ENCODE measurements around the gene RAPGEF2.
"Not testable (repeated sequence)": the region's sequence is repeated elsewhere in the genome, so short reads cannot be mapped to it uniquely, and the experiment has no call there.

RAPGEF2 gene

GRCh38 chr4:159163521-159163920, 60.6 kb downstream of the RAPGEF2 start:
- DNase-seq, result no peak

GRCh38 chr4:159169404-159170302, 66.8 kb downstream of the RAPGEF2 start:
- no peak for DNase-seq

- DNase-seq, result no peak
These were observed 68.4 kb downstream of the RAPGEF2 start for GRCh38 chr4:159171287-159171686.

GRCh38 chr4:159173886-159174285, 71.0 kb downstream of the RAPGEF2 start:
- DNase-seq, result no peak

- no peak for DNase-seq
These were observed 71.8 kb downstream of the RAPGEF2 start for GRCh38 chr4:159174645-159175084.

GRCh38 chr4:159175085-159175988, 72.5 kb downstream of the RAPGEF2 start:
- DNase-seq, result peak; percentile 80 to 87

- DNase-seq, result no peak
These were observed 73.1 kb downstream of the RAPGEF2 start for GRCh38 chr4:159175989-159176375.

- DNase-seq, result no peak
These were observed 74.6 kb downstream of the RAPGEF2 start for GRCh38 chr4:159177265-159178150.

GRCh38 chr4:159178151-159178546, 75.3 kb downstream of the RAPGEF2 start:
- DNase-seq, result no peak

- no peak for DNase-seq
These were observed 76.4 kb downstream of the RAPGEF2 start for GRCh38 chr4:159178979-159179969.

GRCh38 chr4:159183885-159184605, 81.2 kb downstream of the RAPGEF2 start:
- DNase-seq, result not testable (repeated sequence)

GRCh38 chr4:159185591-159186023, 82.7 kb downstream of the RAPGEF2 start:
- DNase-seq, result no peak

- DNase-seq, result no peak
These were observed 85.8 kb downstream of the RAPGEF2 start for GRCh38 chr4:159188646-159189045.

GRCh38 chr4:159190651-159191050, 87.8 kb downstream of the RAPGEF2 start:
- DNase-seq, result no peak

GRCh38 chr4:159191989-159192388, 89.1 kb downstream of the RAPGEF2 start:
- peak in 1 of 2 experiments; percentile 59 for DNase-seq

GRCh38 chr4:159193046-159193620, 90.3 kb downstream of the RAPGEF2 start:
- no peak for DNase-seq

GRCh38 chr4:159195361-159195769, 92.5 kb downstream of the RAPGEF2 start:
- DNase-seq, result no peak

GRCh38 chr4:159197260-159197884, 94.5 kb downstream of the RAPGEF2 start:
- DNase-seq, result no peak

GRCh38 chr4:159197885-159198269, 95.0 kb downstream of the RAPGEF2 start:
- no peak for DNase-seq

- no peak for DNase-seq
These were observed 96.9 kb downstream of the RAPGEF2 start for GRCh38 chr4:159199826-159200225.

Measured in Kasumi-1 (cell line).